ENCODE results near the gene POLR2C. TPM values are rescaled to one million over a fixed set of nuclear protein-coding genes. Genes with fewer than 3 reads are reported as not detected.

Gene POLR2C
- total RNA-seq, 2 donors from 2014 or later, result 34.9 to 77.3 TPM

DNA sequence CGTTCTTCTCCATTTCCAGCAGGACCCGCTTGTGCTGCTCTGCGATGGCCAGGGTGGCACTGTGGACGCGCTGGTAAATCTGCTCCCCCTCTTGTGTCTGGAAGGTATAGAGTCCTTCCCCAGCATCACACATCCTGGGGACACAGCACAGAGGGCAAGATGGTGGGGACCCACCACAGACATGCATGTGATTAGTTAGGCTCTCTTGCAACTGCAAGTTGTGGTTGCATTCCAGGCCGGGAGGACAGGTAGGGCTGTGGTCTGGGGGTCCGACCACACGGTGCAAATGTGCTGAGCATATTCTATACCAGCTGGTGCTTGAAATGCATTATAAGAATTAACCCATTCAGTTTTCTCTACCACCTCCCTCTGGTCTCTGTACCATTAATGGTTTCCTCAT, 11.4 kb downstream of the POLR2C start:
- TF ChIP-seq, protein P1, sequence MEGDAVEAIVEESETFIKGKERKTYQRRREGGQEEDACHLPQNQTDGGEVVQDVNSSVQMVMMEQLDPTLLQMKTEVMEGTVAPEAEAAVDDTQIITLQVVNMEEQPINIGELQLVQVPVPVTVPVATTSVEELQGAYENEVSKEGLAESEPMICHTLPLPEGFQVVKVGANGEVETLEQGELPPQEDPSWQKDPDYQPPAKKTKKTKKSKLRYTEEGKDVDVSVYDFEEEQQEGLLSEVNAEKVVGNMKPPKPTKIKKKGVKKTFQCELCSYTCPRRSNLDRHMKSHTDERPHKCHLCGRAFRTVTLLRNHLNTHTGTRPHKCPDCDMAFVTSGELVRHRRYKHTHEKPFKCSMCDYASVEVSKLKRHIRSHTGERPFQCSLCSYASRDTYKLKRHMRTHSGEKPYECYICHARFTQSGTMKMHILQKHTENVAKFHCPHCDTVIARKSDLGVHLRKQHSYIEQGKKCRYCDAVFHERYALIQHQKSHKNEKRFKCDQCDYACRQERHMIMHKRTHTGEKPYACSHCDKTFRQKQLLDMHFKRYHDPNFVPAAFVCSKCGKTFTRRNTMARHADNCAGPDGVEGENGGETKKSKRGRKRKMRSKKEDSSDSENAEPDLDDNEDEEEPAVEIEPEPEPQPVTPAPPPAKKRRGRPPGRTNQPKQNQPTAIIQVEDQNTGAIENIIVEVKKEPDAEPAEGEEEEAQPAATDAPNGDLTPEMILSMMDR (IDR thresholded peaks at IDR 0.05), result no peak
- no peak for TF ChIP-seq POLR2A (IDR thresholded peaks at IDR 0.05)
- peaks cover 58% of the 10 kb centered on the region for H3K4me1 ChIP-seq
- no peak for ATAC-seq
- no peak overlapping the region for H3K27ac ChIP-seq
- peaks cover 5 to 17% of the 10 kb centered on the region in 2 donors for H3K36me3 ChIP-seq (replicated peaks in 1 of 2; ENCODE audit: insufficient read depth in 1 of 2, low read depth in 2 of 2)
- no peak overlapping the region for H3K4me3 ChIP-seq
- intact Hi-C loops (cut with DNase I), result no loop called here
- H3K9me3 ChIP-seq, result no peaks in the 10 kb centered on the region
- H3K27me3 ChIP-seq, result no peaks in the 10 kb centered on the region
- WGBS, 2 donors, result 75 to 89% methylated on average over 7 to 8 of the region's 8 CpGs
- DNase-seq, result no peak

DNA sequence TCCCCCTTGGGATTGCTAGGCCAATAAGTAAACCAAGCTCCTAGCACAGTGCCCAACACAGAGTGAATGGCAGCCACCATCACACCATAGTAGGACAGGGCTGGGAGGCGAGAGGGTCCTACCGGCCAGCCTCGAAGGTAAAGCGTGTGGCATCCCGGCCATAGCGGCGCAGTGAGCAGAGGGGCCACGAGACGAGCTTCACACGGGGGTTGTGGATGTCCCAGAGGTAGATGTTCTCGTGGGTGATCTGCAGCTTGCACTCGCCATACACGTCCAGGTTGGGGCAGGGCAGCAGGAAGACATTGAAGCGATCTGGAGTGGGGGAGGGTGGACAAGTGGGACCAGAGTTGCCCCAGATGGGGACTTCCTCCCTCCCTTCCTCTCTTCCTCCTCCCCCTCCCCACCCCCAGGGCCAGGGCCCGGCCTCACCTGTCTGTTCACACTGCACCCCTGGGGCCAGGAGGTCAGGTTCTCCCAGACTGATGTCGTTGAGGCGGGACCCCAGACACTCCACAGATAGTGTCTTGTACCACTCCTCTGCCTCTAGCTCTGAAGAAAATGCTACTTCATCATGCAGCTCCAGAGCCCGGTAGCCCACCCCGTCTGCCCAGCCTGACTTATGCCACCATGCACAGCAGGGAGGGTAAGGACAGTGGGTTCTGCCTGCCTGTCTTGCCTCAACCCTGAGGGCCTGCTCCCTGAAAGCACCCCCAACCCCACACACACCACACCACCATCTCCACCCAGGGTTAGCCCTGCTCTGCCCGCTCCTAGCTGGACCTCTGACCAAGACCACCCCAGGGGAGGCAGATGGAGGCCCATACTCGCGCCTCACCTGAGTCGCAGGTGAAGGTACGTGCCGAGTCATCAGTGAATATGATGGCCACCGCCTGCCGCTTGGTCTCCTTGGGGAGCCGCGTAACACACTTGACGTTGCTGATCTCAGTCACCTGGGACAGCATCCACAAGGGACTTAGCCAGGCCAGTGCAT, 12.5 kb downstream of the POLR2C start:
- Histone ChIP-seq H3K4me3 (no peak overlapping the region), H3K36me3 (replicated peaks in 1 of 2; ENCODE audit: insufficient read depth in 1 of 2, low read depth in 2 of 2) (peaks cover 0 to 6% of the 10 kb centered on the region in 2 donors), H3K4me1 (peaks cover 67% of the 10 kb centered on the region), H3K9me3 (no peaks in the 10 kb centered on the region), H3K27ac (no peak overlapping the region), H3K27me3 (no peaks in the 10 kb centered on the region)
- TF ChIP-seq POLR2A (IDR thresholded peaks at IDR 0.05), result no peak
- TF ChIP-seq, protein P1 (IDR thresholded peaks at IDR 0.05), result no peak
- intact Hi-C loops (cut with DNase I), result no loop called here
- DNase-seq (no peak), ATAC-seq (no peak)
- 86 to 87% methylated on average over 25 to 30 of the region's 30 CpGs for WGBS, 2 donors

DNA sequence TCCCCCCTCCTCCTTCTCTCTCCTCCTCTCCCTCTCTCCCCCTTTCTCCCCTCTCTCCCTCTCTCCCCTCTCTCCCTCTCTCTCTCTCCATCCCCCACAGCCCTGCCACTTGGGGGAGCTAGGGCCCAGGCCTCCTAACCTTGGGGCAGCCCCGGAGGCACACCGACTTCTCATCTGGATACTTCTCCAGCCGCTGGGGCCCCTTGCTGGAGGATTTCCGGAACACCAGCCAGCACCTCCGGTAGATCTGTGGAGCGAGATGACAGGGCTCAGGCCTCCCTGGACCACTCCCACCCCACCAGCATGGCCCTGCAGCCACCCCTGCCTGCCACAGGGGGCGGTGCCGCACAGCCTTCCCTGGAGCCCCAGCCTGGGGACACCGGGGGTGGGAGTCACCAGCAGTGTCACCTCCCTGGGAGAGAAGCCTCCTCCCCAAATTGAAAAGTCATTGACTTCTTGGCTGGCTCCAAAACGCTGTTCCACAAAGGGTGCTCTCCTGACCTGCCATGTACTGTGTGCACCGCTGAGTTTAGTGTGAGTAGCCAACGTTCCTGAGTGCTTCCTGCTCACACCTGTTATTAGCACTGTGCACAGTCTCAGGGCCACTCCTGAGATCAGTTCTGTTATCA, 13.3 kb downstream of the POLR2C start:
- peaks cover 67% of the 10 kb centered on the region for H3K4me1 ChIP-seq
- DNase-seq (peak in 1 of 4 donors; percentile 31), ATAC-seq (no peak)
- H3K27me3 ChIP-seq, result no peaks in the 10 kb centered on the region
- H3K9me3 ChIP-seq, result no peaks in the 10 kb centered on the region
- H3K4me3 ChIP-seq, result no peak overlapping the region
- TF ChIP-seq, protein P1 (IDR thresholded peaks at IDR 0.05), result peak in 4 of 7 experiments; percentile 18 to 25 (median 21)
- no peak for TF ChIP-seq POLR2A (IDR thresholded peaks at IDR 0.05)
- 41 to 53% methylated on average over 5 to 12 of the region's 12 CpGs for WGBS, 2 donors
- H3K27ac ChIP-seq, result no peak overlapping the region
- intact Hi-C loops (cut with DNase I), result no loop called here
- peaks cover 0 to 2% of the 10 kb centered on the region in 2 donors for H3K36me3 ChIP-seq (replicated peaks in 1 of 2; ENCODE audit: insufficient read depth in 1 of 2, low read depth in 2 of 2)

DNA sequence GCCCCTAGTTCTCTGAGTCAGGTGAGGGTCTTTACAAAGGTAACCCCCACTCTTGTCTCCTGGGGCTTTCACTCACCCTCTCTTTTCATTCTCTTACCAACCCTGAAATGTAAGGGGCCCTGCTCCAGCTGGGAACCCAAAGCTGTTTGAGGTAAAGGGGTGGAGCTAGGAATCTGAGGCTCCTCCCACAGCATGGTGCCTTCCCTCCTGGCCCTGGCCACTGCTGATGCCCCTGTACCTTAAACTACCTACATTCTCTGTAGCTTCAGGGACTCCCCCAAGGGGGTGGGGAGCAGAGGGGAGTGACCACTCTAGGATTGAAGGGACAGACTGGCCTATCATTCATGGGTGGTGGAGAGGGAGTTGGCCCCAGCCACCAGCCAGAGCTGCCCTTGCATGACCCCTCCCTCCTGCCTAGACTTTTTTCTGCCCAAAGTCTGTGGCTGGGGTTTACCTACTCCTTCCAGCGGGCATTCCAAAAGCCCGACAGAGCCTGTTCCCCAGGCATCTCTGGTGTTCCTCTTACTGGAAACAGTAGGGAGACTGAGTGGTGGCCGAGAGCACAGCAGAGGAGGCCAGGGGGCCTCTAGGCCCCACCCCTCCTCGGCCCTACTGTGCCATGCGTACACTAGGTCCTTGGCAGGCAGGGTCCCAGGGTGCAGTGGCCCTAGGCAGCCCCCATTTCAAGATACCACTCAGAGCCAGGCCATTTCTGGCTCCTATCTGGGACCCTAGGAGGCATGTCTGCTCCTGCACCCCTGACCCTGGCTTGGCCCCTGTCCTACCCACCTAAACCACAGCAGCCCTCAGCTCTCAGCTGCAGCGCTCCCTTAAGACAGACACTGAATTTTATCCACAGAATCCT, 14.3 kb downstream of the POLR2C start:
- Histone ChIP-seq H3K9me3 (no peaks in the 10 kb centered on the region), H3K27me3 (no peaks in the 10 kb centered on the region), H3K4me1 (peaks cover 64% of the 10 kb centered on the region), H3K36me3 (replicated peaks in 1 of 2; ENCODE audit: insufficient read depth in 1 of 2, low read depth in 2 of 2) (peaks cover 0 to 2% of the 10 kb centered on the region in 2 donors), H3K4me3 (no peak overlapping the region), H3K27ac (peak overlapping the region in 1 of 4 donors; percentile 19)
- no peak for ATAC-seq
- no peak for DNase-seq
- intact Hi-C loops (cut with DNase I), result no loop called here
- TF ChIP-seq POLR2A (IDR thresholded peaks at IDR 0.05), result no peak
- TF ChIP-seq, protein P1 (IDR thresholded peaks at IDR 0.05), result no peak
- 87 to 94% methylated on average over 5 to 6 of the region's 6 CpGs for WGBS, 2 donors

Data from body of pancreas (tissue), 4 donors.